Activated naive CD4-positive, alpha-beta T cell treated with anti-CD3 and anti-CD28 coated beads, Interleukin-2, amount 10 ng/mL, durations not matched to agents 7 days and 5 days (primary cell): ENCODE data around the gene ENDOU.

ENCODE experiments used
- CTCF ChIA-PET: fragments of 350-600 bp; sonication (Branson Sonifier 250); formaldehyde crosslinking; loops from one replicate; lab custom pipeline; 2021; ENCODE audit warnings: antibody characterized with exemption; lab: Charles Lee
- DNase-seq: peaks from one replicate; pipeline ENCODE4 v3.0.0-alpha.2; 2020
- H3K27ac Mint-ChIP-seq: one replicate; pipeline ENCODE4 v1.8.0; 2021; ENCODE audit warnings: mild to moderate bottlenecking, moderate library complexity, mixed read lengths
- H3K27me3 Mint-ChIP-seq: one replicate; pipeline ENCODE4 v1.8.0; 2021; ENCODE audit warnings: mild to moderate bottlenecking, mixed read lengths
- H3K36me3 Mint-ChIP-seq: one replicate; pipeline ENCODE4 v1.8.0; 2021; ENCODE audit warnings: mixed read lengths
- H3K4me1 Mint-ChIP-seq: one replicate; pipeline ENCODE4 v1.8.0; 2021; ENCODE audit warnings: mixed read lengths
- H3K4me3 Mint-ChIP-seq: one replicate; pipeline ENCODE4 v1.8.0; 2021; ENCODE audit warnings: mild to moderate bottlenecking, moderate library complexity, mixed read lengths
- H3K9me3 Mint-ChIP-seq: one replicate; pipeline ENCODE4 v1.8.0; 2021; ENCODE audit warnings: mixed read lengths

Gene ENDOU

DNA sequence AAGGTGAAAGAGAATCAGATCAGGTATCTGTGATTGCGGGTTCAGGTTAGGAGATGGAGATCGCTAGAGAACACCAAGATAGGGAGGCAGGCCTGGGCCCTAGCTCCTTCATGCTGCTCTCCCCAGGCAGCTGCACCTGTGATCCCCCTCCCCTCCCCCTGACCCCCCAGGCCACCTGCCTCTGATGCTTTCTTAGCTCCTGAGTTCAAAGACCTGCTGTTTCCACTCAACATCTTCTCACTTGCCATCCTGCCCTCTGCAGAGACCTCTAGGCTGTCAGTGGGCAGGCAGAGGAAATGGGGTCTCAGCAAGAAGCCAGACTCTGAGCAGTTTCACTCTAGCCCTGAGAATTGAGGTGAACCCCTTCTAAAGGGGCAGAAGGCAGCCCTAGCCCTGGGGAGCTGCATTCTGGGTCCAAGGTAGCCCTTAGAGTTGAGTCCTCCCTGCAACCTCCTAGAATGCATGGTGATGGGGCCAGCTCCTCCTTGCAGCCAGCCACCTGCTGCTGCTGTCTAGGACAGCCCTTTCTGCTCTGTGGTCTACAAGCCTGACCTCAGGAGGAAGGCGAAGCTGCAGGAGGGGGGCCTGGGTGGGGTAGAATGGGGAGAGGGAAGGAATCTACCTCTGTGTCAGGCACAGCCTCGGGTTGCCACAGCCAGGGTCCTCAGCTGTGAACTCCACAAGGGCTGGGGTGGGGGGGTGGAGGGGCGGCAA is 41.4 kb upstream of the ENDOU start:
- CTCF ChIA-PET, result interaction anchor here (0.6 to 19.0 kb wide), 28 partner anchors 10 to 390 kb away, joined by 3 to 597 read pairs (median 4); partner anchors contain the start of genes ASB8, ENDOU and RAPGEF3
- Mint-ChIP-seq H3K36me3 (no peaks in the 10 kb centered on the region), H3K9me3 (no peaks in the 10 kb centered on the region), H3K4me3 (no peak overlapping the region), H3K27ac (no peak overlapping the region), H3K27me3 (peaks cover 49% of the 10 kb centered on the region), H3K4me1 (peaks cover 16% of the 10 kb centered on the region)
- DNase-seq, result no peak

- Mint-ChIP-seq H3K4me3 (no peak overlapping the region), H3K9me3 (no peaks in the 10 kb centered on the region), H3K36me3 (no peaks in the 10 kb centered on the region), H3K27me3 (peaks cover 75% of the 10 kb centered on the region), H3K4me1 (peaks cover 20% of the 10 kb centered on the region), H3K27ac (no peak overlapping the region)
- DNase-seq, result no peak
- CTCF ChIA-PET, result interaction anchor here (0.6 to 2.9 kb wide), 7 partner anchors 9 to 75 kb away, joined by 3 to 49 read pairs (median 4); partner anchors contain the start of gene SLC48A1
Observed at GRCh38 chr12:47763481-47764346, 38.4 kb upstream of the ENDOU start.

- peaks cover 24% of the 10 kb centered on the region for H3K4me1 Mint-ChIP-seq
- no peaks in the 10 kb centered on the region for H3K9me3 Mint-ChIP-seq
- no peaks in the 10 kb centered on the region for H3K36me3 Mint-ChIP-seq
- DNase-seq, result no peak
- H3K27me3 Mint-ChIP-seq, result peaks cover 81% of the 10 kb centered on the region
- no peak overlapping the region for H3K4me3 Mint-ChIP-seq
- CTCF ChIA-PET, result interaction anchor here (0.7 to 2.9 kb wide), 8 partner anchors 9 to 75 kb away, joined by 3 to 49 read pairs (median 4); partner anchors contain the start of gene SLC48A1
- no peak overlapping the region for H3K27ac Mint-ChIP-seq
Observed at GRCh38 chr12:47762850-47763465, 37.7 kb upstream of the ENDOU start.

- Mint-ChIP-seq H3K27me3 (peaks cover 74% of the 10 kb centered on the region), H3K9me3 (no peaks in the 10 kb centered on the region), H3K4me3 (peak within 1 kb of the TSS; percentile 69), H3K36me3 (no peaks in the 10 kb centered on the region), H3K4me1 (peaks cover 22% of the 10 kb centered on the region), H3K27ac (no peak within 1 kb of the TSS)
- CTCF ChIA-PET, result interaction anchor here (0.8 to 11.1 kb wide), 11 partner anchors 9 to 81 kb away, joined by 3 to 207 read pairs (median 4); partner anchors contain the start of gene SLC48A1
- peak; percentile 82 for DNase-seq
Observed at GRCh38 chr12:47758834-47759690, 33.8 kb upstream of the ENDOU start, which contains the start of gene RAPGEF3. Gene RAPGEF3 (minus strand): TSS chr12:47758880. CDS start chr12:47758556, 324 bp downstream.

- H3K4me3 Mint-ChIP-seq, result peak overlapping the region; percentile 22
Observed at GRCh38 chr12:47758584-47758833, 33.2 kb upstream of the ENDOU start.

DNA sequence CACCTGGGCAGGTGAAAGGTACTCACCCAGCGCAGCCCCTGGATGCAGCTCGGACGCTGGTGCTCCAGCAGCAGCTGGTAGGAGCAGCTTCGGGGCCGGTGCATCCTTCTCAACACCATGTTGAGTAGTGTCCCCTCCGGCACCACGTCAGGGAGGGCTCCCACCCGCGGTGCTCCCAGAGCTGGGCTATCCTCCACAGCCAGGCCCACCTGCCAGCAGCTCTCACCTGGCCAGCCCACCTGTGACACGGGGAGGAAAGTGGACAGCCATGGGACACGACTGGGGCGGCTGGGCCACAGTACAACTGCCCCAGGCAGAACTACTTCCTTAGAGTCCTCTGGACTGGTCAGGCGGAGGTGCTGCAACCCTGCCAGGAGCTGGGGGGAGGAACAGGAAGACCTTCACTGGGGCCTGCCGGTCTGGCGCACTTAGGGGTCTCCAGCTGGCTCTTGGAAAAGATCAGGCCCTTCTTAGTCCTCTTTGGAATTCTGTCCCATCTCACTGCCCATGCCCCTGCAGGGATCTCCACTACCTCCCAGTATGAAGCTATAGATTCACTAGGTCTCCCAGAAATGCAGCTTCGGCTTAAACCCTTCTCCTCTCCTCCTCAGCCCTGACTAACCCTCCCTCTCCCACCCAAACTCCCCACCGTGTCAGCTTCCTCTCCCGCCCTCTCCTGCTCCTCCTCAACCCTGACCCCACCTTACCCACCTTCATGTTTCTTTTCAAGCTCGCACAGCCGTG is 32.7 kb upstream of the ENDOU start:
- H3K9me3 Mint-ChIP-seq, result no peaks in the 10 kb centered on the region
- no peaks in the 10 kb centered on the region for H3K36me3 Mint-ChIP-seq
- H3K4me3 Mint-ChIP-seq, result peak overlapping the region; percentile 22
- CTCF ChIA-PET, result interaction anchor here (0.8 to 11.1 kb wide), 9 partner anchors 10 to 80 kb away, joined by 3 to 207 read pairs (median 5); partner anchors contain the start of gene SLC48A1
- peaks cover 64% of the 10 kb centered on the region for H3K27me3 Mint-ChIP-seq
- H3K27ac Mint-ChIP-seq, result no peak overlapping the region
- H3K4me1 Mint-ChIP-seq, result peaks cover 22% of the 10 kb centered on the region
- DNase-seq, result no peak

More at GRCh38 chr12:47758584-47758833, 33.2 kb upstream of the ENDOU start:
- Mint-ChIP-seq H3K27me3 (peaks cover 69% of the 10 kb centered on the region), H3K4me1 (peaks cover 22% of the 10 kb centered on the region), H3K36me3 (no peaks in the 10 kb centered on the region), H3K9me3 (no peaks in the 10 kb centered on the region), H3K27ac (no peak overlapping the region)
- DNase-seq, result no peak
- CTCF ChIA-PET, result interaction anchor here (0.9 to 11.1 kb wide), 7 partner anchors 9 to 80 kb away, joined by 3 to 207 read pairs (median 15); no protein-coding TSS in a partner anchor

DNA sequence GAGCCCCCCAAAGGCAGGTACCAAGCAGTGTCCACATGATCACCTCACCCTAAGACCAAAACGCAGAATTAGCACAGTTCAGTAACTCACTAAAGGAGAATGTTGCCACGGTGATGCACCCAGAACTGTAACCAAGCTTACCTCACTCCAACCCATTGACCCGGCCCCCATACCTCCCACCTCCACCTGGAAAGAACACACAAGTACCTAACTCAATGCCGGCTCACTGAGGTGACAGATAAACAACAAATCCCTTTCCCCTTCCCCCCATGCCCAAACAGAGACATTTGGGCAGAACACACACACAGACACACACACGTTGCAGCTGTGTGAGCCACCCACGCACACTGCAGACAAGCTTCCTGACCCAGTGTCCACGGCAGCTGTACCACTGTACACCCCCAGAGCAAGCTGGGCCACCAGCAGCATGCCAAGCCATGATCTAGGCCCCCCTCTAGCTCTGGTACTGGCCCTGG is 32.1 kb upstream of the ENDOU start:
- peaks cover 62% of the 10 kb centered on the region for H3K27me3 Mint-ChIP-seq
- no peaks in the 10 kb centered on the region for H3K36me3 Mint-ChIP-seq
- H3K9me3 Mint-ChIP-seq, result no peaks in the 10 kb centered on the region
- CTCF ChIA-PET, result interaction anchor here (0.8 to 11.1 kb wide), 10 partner anchors 10 to 81 kb away, joined by 3 to 207 read pairs (median 10); partner anchors contain the start of gene SLC48A1
- H3K4me1 Mint-ChIP-seq, result peaks cover 22% of the 10 kb centered on the region
- H3K27ac Mint-ChIP-seq, result no peak overlapping the region
- DNase-seq, result no peak
- no peak overlapping the region for H3K4me3 Mint-ChIP-seq

GRCh38 chr12:47755655-47756562 is 30.6 kb upstream of the ENDOU start:
- no peak for DNase-seq
- peaks cover 64% of the 10 kb centered on the region for H3K27me3 Mint-ChIP-seq
- CTCF ChIA-PET, result interaction anchor here (0.7 to 11.1 kb wide), 13 partner anchors 11 to 427 kb away, joined by 3 to 207 read pairs (median 8); partner anchors contain the start of gene CCDC184
- H3K9me3 Mint-ChIP-seq, result no peaks in the 10 kb centered on the region
- no peaks in the 10 kb centered on the region for H3K36me3 Mint-ChIP-seq
- H3K4me1 Mint-ChIP-seq, result peaks cover 22% of the 10 kb centered on the region
- H3K4me3 Mint-ChIP-seq, result no peak overlapping the region
- no peak overlapping the region for H3K27ac Mint-ChIP-seq

- CTCF ChIA-PET, result interaction anchor here (0.6 to 11.1 kb wide), 9 partner anchors 10 to 428 kb away, joined by 3 to 207 read pairs (median 8); partner anchors contain the start of gene CCDC184
- H3K27me3 Mint-ChIP-seq, result peaks cover 63% of the 10 kb centered on the region
- no peaks in the 10 kb centered on the region for H3K36me3 Mint-ChIP-seq
- no peaks in the 10 kb centered on the region for H3K9me3 Mint-ChIP-seq
- H3K4me3 Mint-ChIP-seq, result no peak overlapping the region
- peaks cover 22% of the 10 kb centered on the region for H3K4me1 Mint-ChIP-seq
- H3K27ac Mint-ChIP-seq, result no peak overlapping the region
- no peak for DNase-seq
Observed at GRCh38 chr12:47754881-47755280, 29.6 kb upstream of the ENDOU start.

DNA sequence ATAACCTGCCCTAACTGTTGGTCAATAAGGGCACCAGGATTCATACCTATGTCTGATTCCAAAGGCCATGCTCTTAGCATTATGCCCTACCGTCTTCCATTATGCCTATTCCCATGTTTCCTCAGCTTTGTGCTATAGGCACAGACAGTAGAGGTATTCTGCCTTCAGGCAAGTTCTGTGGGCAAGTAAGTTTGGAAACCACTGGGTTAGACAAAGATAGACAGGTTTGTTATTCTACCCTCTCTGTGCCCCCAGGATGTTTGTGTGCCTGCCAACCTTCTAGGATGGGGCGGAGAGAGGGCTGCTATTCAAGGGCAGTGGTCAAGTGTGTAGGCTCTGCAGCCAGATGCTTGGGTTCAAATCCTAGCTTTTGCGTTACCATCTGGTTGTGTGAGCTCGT is 28.8 kb upstream of the ENDOU start:
- DNase-seq, result no peak
- Mint-ChIP-seq H3K4me1 (peaks cover 21% of the 10 kb centered on the region), H3K27me3 (peaks cover 61% of the 10 kb centered on the region), H3K4me3 (no peak overlapping the region), H3K36me3 (no peaks in the 10 kb centered on the region), H3K9me3 (no peaks in the 10 kb centered on the region), H3K27ac (no peak overlapping the region)
- CTCF ChIA-PET, result interaction anchor here (0.7 to 11.1 kb wide), 6 partner anchors 9 to 429 kb away, joined by 3 to 207 read pairs (median 16); partner anchors contain the start of gene CCDC184
